ENCODE measurements around the gene NEK6.

Gene NEK6

GRCh38 chr9:124277420-124277819, 19.7 kb downstream of the NEK6 start:
- DNase-seq (ENCODE audit: low read depth in 4 of 4, low spot score in 1 of 4): no peak

- no peak for DNase-seq (ENCODE audit: low read depth in 4 of 4, low spot score in 1 of 4)
Observed at GRCh38 chr9:124278054-124278540, 20.3 kb downstream of the NEK6 start.

GRCh38 chr9:124279531-124280175, 21.9 kb downstream of the NEK6 start:
- DNase-seq (ENCODE audit: low read depth in 4 of 4, low spot score in 1 of 4): no peak

DNA sequence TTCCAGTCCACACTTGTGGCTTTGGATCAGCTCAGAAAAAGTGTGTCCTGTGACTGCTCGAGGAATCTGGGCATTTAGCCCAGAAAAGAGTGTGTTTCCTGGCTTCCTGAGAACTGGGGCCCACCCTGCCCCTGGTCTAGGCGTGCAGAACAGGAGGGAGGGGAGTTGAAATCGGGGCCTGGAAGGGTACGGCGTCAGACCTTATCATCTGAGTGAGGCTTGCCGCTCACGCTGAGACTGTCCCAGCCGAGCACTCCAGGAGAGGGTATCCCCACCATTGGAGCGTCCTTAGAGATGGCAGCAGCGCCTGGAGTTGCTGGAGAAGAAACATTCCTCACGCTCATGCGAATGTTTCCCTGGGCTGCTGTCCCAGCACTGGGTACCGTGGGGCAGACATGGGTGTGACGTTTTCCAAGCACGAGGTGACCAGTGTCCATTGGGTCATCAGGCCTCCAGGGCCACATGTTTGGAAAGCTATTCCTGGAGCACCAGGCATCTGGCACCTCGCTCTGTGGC, 22.5 kb downstream of the NEK6 start:
- DNase-seq (ENCODE audit: low read depth in 4 of 4, low spot score in 1 of 4): no peak

GRCh38 chr9:124281931-124282371, 24.2 kb downstream of the NEK6 start:
- no peak for DNase-seq (ENCODE audit: low read depth in 4 of 4, low spot score in 1 of 4)

GRCh38 chr9:124282442-124283227, 24.9 kb downstream of the NEK6 start:
- DNase-seq (ENCODE audit: low read depth in 4 of 4, low spot score in 1 of 4): no peak

DNA sequence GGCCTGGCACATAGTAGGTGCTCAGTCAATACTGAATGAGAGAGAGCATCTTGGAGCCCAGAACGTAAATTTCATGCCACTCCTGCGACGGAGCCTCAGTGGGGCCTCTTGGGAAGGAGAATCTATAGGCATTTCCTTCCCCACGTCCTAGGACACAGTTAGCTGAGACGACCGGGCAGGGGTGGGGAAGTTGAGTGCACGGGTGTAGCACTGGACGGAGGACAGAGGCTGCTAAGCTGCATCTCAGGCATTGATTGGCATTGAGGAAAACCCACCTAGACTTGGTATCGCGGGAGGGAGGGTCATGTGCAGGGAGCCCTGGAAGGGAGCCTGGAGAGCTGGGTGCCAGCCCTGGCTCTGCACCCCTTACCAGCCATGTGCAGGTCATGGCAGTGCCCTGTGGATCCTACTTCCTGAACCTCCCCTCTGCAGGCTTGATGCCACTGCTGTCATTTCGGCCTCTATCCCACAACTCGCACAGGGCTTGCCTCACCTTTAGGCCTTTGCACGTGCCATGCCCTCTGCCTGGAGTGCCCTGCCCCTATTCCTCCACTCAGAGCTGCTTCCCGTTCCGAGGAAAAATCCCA, 25.6 kb downstream of the NEK6 start:
- DNase-seq (ENCODE audit: low read depth in 4 of 4, low spot score in 1 of 4): no peak

- no peak for DNase-seq (ENCODE audit: low read depth in 4 of 4, low spot score in 1 of 4)
Observed at GRCh38 chr9:124284237-124284831, 26.6 kb downstream of the NEK6 start.

DNA sequence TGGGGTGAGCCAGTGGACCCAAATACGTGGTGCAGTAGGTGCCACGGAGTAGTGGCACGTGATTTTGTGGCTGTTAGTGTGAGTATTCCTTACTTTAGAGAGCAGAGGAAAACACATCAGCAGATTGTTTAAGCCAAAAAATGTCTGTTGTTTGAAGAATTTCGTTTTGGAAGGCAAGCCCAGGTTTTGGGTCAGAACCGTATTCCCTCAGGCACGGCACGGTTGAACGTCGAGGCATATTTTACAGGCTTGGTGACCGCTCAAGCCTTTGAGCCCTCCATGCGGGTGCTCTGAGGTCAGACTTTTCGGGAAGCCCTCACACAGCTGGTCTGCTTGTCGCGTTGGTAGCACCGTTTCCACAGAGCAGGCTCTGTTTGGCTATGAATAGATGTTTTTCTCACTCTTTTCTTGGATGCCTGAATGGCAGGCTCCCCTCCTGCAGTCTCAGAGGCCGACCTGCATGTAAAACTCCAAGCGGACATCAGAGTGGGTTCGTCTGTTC, 27.2 kb downstream of the NEK6 start:
- no peak for DNase-seq (ENCODE audit: low read depth in 4 of 4, low spot score in 1 of 4)

- no peak for DNase-seq (ENCODE audit: low read depth in 4 of 4, low spot score in 1 of 4)
Observed at GRCh38 chr9:124285490-124285889, 27.7 kb downstream of the NEK6 start.

GRCh38 chr9:124285903-124286291, 28.1 kb downstream of the NEK6 start:
- peak in 3 of 4 experiments; percentile 2 to 39 (median 7) for DNase-seq (ENCODE audit: low read depth in 4 of 4, low spot score in 1 of 4)

- DNase-seq (ENCODE audit: low read depth in 4 of 4, low spot score in 1 of 4): peak; percentile 20 to 53 (median 21)
Observed at GRCh38 chr9:124286292-124286931, 28.7 kb downstream of the NEK6 start.

DNA sequence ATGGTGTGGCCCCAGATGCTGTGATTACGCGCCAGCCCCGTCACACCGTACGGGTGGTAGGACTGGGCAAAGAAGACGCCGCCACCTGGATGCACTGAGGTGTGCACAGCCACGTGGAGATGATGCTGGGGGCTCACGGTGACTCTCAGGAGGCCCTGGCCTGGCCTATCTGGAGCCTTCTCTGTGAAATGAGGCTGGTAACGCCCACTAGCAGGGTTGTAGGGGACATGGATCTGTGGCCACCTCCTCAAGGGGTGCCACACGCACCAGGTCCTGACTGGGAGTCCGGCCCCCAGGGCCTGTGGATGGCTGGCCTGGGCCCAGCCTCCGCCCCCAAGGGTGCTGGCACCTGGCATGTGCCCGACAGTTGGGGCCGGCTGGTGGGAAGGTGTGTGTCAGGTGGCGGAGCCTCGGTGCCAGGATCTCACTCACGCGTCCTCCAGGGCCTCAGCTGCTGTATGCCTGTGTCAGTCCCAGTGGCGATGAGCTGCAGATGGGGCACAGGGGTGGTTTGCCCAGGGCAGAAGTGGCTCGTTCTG, 32.4 kb downstream of the NEK6 start:
- no peak for DNase-seq (ENCODE audit: low read depth in 4 of 4, low spot score in 1 of 4)

DNA sequence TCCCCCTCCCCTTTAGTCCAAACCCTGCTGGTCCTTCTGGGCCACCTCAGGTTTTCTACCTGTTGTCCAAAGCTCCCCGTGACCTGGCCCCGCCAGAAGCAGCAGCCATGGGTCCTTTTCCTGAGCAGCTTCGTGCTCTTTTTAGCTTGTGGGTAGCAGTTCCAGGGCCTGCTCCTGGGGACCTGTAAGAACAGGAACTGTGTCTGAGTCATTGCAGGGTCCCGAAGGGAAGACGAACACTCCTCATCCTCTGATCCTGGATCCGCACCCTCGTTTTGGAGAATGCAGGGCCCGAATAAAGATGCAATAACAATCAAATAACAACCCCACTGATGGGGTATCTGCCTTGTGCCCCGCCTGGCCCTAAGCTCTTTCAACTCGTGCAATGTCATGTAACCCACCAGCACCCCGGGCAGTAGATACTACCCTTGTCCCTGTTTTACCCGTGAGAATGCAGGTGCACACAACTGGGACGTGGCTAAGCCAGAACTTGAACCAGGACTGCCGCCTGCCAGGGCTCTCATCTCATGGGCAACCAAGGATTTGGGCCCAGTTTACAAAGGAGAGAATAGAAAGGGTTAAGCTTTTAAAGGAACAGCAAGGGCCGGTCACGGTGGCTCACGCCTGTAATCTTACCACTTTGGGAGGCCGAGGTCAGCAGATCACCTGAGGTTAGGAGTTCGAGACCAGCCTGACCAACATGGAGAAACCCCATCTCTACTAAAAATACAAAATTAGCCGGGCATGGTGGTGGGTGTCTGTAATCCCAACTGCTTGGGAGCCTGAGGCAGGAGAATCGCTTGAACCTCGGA, 33.2 kb downstream of the NEK6 start:
- DNase-seq (ENCODE audit: low read depth in 4 of 4, low spot score in 1 of 4): no peak

DNA sequence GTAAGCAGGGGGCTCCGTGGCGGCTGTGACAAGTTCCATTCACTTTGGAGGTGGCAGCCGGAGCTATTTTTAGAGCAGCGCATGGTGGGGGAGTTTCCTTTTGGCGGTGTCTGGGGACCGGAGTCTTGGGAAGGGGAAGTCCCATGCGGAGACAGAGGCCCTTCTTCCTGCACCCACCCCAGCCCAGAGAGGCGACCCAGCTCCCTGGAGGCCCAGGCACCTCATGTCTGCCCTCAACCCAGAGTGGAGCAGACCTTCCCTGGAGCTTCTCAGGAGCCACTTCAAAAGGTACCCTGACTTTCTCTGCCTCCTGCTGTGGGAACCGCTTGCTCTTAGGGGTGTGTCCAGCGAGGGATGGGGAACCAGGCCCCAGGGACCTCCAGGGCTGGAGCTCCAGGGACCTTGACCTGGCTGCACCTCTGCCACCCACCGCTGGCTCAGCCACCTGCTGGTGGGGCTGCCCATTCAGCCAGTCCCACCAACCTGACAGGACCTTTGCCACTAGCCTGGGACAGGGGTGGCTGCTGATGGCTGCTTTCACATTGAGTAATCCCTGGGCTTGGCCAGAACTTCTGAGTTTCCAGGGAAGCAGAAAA, 34.1 kb downstream of the NEK6 start:
- DNase-seq (ENCODE audit: low read depth in 4 of 4, low spot score in 1 of 4): peak in 2 of 4 experiments; percentile 14 to 44

- no peak for DNase-seq (ENCODE audit: low read depth in 4 of 4, low spot score in 1 of 4)
Observed at GRCh38 chr9:124292696-124293593, 35.2 kb downstream of the NEK6 start.

DNA sequence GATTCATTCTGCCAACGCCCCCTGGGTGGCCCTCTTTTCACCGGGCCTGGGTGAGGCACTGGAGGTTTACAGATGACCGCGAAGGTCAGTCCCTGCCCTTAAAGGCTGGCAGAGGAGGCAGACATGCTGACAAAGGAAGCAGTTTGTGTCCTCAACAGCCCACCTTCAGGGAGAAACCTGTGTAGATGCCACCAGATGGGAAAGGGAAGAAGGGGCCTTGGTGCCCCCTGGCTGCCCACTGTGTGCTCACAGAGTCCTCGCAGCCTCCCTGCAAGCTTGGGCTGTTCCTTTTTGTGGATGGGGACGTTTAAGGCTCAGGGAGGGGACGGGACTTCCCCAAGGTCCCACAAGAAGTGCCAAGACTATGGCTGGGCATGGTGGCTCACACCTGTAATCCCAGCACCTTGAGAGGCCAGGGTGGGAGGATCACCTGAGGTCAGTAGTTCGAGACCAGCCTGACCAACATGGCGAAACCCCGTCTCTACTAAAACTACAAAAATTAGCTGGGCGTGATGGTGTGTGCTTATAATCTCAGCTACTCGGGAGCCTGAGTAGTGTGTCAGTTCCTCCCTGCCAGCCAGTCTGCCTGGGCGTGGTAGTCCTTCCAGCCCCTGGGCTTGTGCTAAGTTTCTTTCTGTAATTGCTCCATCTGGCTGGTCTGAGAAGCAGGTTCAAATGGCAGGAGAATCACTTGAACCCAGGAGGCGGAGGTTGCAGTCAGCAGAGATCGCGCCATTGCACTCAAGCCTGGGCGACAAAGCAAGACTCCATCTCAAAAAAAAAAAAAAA, 36.2 kb downstream of the NEK6 start:
- DNase-seq (ENCODE audit: low read depth in 4 of 4, low spot score in 1 of 4): no peak
